ENCODE data around the gene C13orf46.

Gene C13orf46

DNA sequence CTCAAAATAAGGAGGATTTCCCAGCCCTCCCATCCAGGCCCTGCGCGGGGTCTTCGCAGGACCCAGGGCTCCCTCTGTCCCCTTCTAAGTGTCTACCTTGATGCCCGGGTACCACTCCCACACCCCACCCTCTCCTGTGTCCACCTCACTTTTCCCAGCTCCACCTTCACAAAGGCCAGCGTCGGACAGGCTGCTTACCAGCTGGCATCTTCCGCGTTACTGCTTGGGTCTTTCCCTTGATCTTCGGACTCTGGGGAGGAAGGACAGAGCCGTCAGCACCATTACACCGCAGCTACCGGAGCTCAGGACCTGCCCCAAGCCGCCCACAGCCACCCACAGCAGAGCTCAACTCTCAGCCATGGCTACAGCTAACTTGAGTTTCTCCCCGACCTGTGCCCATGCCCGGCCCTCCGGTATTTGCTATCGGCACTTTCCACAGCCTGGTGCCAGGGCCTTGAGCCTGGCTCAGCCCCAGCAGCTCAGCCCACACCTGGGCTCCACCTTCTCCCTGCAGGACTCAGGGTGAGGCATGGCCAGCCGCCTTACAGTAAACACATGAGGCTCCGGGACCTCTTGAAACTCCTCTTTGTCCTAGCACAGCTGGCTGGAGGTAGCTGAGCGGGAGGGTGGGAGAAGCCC is 3.8 kb downstream of the C13orf46 start:
- TF ChIP-seq, protein P1, sequence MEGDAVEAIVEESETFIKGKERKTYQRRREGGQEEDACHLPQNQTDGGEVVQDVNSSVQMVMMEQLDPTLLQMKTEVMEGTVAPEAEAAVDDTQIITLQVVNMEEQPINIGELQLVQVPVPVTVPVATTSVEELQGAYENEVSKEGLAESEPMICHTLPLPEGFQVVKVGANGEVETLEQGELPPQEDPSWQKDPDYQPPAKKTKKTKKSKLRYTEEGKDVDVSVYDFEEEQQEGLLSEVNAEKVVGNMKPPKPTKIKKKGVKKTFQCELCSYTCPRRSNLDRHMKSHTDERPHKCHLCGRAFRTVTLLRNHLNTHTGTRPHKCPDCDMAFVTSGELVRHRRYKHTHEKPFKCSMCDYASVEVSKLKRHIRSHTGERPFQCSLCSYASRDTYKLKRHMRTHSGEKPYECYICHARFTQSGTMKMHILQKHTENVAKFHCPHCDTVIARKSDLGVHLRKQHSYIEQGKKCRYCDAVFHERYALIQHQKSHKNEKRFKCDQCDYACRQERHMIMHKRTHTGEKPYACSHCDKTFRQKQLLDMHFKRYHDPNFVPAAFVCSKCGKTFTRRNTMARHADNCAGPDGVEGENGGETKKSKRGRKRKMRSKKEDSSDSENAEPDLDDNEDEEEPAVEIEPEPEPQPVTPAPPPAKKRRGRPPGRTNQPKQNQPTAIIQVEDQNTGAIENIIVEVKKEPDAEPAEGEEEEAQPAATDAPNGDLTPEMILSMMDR (IDR thresholded peaks at IDR 0.05; ENCODE audit: extremely low read depth, insufficient read depth, missing control alignments), result no peak
- in situ Hi-C loops (cut with MboI; ENCODE audit: low pct_unique_long_range_greater_than_20kb, low sequenced_read_pairs, unreplicated experiment), result no loop called here
- no peak for DNase-seq (ENCODE audit: low spot score)

DNA sequence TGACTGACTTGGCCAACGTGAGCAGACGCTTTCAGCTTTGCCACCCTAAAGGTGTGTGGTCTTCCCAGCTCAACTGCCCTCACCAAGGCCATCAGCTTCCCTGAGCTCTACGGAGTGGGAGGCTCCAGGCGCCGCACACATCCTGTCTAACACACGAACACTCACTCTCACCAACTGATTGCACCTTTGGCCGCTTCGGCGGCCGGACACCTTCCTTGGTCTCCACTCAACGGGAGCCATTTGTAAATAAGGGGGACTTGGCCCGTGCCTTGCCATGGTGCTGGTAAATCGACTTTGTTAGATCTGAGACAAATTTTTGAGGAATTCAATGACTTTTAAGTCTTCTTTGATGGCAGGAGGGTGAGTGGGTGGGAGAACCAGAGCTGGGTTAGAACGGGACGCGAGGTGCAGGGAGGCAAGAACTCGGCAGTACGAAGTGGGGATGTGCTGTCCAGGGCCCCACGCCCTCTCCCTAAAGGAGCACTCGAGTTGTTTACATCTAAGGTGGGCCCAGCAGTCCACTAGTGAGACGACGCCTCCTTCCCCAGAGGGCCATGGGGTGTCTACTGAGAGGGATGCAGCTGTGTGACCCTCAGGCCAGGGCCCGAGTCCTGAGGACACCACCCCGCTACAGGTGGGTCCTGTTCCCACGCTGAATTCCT is 4.4 kb downstream of the C13orf46 start:
- in situ Hi-C loops (cut with MboI; ENCODE audit: low pct_unique_long_range_greater_than_20kb, low sequenced_read_pairs, unreplicated experiment), result no loop called here
- TF ChIP-seq, protein P1 (IDR thresholded peaks at IDR 0.05; ENCODE audit: extremely low read depth, insufficient read depth, missing control alignments), result no peak
- no peak for DNase-seq (ENCODE audit: low spot score)

DNA sequence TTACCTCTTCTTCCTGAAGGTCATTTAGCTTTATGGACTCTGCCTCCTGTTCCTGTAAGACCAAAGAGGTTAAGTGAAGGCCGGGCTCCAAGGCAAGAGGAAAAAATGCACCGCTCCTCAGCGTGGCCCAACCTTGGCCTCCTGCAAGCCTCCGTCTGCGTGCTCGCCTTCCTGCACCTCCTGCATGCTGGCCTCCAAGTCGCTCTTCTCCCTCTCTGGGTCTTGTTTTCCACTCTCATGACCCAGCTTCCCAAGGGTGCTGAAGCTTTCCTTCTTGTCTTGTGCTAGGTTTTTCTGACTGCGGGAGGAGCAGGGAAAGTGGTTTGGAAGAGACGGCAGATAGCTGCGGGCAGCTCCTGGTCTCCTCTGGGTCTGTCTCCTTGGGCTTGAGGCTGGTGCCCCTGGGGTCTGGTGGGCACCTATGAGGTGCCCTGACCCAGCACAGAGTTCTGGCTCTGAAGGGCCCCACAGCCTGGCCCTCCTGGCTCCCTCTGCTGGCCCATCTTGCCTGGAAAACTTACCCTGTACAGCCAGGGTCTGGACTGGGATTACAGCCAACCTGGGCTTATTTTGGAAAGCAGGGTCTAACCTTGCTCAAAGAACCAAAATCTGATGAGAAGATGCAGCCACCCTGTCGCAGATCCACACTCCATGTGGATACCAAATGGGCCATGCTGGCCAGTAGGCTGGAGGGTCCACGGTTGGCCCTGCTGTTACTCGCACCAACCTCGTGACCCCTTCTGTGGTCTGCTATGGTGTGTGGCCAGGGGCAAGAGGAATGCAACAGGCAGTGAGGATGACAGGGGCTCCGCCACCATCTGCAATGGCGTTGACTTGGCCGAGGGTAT is 5.2 kb downstream of the C13orf46 start:
- TF ChIP-seq, protein P1 (IDR thresholded peaks at IDR 0.05; ENCODE audit: extremely low read depth, insufficient read depth, missing control alignments), result peak; percentile 10
- in situ Hi-C loops (cut with MboI; ENCODE audit: low pct_unique_long_range_greater_than_20kb, low sequenced_read_pairs, unreplicated experiment), result no loop called here
- no peak for DNase-seq (ENCODE audit: low spot score)

DNA sequence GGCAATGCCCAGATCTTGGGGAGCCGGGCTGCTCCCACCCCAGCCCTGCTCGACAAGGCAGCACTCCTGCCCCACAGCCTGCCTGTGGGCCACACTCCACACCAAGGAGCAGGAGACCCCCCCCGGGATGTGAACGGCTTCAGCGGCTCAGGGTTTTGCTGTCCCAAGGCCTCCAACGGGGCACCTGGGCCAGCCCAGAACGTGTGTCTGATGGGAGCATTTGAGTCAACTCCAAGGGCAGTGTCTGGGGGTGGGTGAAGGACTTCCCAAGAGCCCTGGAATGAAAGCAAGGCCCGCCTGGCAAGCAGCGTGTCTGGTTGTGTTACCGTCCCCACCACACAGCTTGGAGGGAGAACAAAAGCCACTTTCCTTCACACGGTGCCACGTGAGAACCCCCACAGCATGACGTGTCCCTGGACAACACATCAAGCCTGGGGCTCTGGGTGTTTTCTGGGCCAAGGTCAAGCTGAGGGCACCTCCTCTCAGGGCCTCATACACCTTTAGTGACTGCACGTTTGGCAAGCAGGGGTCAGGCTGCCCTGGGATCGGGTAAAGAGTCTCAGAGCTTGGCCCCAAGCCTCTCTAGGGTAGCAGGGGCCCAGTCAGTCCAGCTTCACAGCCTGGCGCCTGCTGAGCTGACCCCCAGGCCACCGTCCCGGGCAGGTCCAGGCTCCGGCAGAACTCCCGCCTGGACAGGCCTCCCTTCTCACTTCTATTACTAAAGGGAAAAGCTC is 6.0 kb downstream of the C13orf46 start:
- DNase-seq (ENCODE audit: low spot score), result no peak
- in situ Hi-C loops (cut with MboI; ENCODE audit: low pct_unique_long_range_greater_than_20kb, low sequenced_read_pairs, unreplicated experiment), result no loop called here
- TF ChIP-seq, protein P1 (IDR thresholded peaks at IDR 0.05; ENCODE audit: extremely low read depth, insufficient read depth, missing control alignments), result no peak

DNA sequence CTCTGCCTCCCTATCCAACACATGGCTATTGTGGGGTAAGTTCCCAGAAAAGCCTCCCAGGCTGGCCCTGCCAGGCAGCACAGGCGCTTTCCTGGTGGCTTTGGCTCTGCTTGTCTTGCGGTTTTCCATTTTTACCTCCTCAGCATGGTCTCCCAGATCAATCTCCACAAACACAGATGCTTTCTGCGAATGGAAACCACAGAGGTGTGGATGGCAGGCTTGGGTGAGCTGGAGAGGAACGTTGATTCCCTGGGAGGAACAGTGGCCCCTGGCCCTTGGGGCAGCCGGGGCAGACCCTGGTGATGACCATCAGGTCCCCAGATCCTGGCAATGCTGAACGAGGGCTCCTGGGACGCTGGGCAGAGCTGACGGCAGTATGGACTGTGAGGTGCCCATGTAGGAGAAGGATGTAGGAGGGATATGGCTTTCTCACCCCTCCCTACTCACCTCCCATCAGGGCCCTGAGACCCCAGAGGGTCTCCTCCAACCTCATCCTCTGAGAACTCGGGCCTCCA is 6.6 kb downstream of the C13orf46 start:
- DNase-seq (ENCODE audit: low spot score), result no peak
- TF ChIP-seq, protein P1 (IDR thresholded peaks at IDR 0.05; ENCODE audit: extremely low read depth, insufficient read depth, missing control alignments), result no peak
- in situ Hi-C loops (cut with MboI; ENCODE audit: low pct_unique_long_range_greater_than_20kb, low sequenced_read_pairs, unreplicated experiment), result no loop called here
